ENCODE measurements around the gene HDAC10.

HDAC10 gene, protein sequence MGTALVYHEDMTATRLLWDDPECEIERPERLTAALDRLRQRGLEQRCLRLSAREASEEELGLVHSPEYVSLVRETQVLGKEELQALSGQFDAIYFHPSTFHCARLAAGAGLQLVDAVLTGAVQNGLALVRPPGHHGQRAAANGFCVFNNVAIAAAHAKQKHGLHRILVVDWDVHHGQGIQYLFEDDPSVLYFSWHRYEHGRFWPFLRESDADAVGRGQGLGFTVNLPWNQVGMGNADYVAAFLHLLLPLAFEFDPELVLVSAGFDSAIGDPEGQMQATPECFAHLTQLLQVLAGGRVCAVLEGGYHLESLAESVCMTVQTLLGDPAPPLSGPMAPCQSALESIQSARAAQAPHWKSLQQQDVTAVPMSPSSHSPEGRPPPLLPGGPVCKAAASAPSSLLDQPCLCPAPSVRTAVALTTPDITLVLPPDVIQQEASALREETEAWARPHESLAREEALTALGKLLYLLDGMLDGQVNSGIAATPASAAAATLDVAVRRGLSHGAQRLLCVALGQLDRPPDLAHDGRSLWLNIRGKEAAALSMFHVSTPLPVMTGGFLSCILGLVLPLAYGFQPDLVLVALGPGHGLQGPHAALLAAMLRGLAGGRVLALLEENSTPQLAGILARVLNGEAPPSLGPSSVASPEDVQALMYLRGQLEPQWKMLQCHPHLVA

DNA sequence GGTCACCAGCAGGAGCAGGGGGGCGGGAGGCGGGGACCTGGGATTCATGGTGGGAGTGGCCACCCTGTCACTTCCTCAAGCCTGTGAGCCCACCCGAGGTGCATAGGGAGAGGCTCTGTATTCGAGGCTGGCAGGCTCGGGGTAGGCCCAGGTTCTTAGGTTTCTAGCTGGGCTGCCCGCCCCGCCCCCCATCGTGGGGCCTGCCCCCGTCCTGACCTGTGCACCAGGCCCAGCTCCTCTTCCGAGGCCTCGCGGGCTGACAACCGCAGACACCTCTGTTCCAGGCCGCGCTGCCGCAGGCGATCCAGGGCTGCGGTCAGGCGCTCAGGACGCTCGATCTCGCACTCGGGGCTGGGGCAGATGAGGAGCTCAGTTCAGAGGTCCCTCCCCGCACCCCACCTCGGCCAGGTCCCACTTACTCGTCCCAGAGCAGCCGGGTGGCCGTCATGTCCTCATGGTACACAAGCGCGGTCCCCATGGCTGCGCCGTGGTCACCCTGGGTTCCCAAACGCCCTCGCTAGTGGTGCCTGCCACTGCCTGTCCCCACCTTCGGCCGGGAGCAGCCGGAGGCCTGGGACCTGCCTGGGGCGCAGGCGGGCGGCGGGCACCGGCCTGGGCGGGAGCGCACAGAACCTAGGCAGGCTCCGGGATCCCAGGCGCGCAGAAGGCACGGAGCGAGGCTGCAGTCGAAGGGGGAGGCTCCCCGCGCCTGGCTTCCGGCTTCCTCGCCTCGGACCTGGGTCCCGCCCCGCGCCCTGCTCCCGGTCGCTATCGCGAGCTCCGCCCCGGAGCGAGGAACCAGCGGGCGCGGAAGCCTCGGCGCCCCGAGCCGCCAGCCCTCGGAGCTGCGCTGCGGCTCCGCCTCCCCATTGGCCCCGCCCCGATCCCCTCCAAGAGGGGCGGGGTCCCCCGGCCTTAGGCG lies at the start of gene HDAC10:
TSS of gene HDAC10 (minus strand) at position 711 of the 922 bp plus-strand sequence. CDS start at position 478, 233 bp downstream.
- H3K4me3 ChIP-seq (ENCODE audit: control insufficient read depth, low read depth, low read length), result peak within 1 kb of the TSS; percentile 75
- DNase-seq (ENCODE audit: low read depth), result no peak
- TF ChIP-seq, protein P1, sequence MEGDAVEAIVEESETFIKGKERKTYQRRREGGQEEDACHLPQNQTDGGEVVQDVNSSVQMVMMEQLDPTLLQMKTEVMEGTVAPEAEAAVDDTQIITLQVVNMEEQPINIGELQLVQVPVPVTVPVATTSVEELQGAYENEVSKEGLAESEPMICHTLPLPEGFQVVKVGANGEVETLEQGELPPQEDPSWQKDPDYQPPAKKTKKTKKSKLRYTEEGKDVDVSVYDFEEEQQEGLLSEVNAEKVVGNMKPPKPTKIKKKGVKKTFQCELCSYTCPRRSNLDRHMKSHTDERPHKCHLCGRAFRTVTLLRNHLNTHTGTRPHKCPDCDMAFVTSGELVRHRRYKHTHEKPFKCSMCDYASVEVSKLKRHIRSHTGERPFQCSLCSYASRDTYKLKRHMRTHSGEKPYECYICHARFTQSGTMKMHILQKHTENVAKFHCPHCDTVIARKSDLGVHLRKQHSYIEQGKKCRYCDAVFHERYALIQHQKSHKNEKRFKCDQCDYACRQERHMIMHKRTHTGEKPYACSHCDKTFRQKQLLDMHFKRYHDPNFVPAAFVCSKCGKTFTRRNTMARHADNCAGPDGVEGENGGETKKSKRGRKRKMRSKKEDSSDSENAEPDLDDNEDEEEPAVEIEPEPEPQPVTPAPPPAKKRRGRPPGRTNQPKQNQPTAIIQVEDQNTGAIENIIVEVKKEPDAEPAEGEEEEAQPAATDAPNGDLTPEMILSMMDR (IDR thresholded peaks at IDR 0.05; ENCODE audit: control insufficient read depth, insufficient read depth, low read depth, low read length, missing control alignments), result no peak

DNA sequence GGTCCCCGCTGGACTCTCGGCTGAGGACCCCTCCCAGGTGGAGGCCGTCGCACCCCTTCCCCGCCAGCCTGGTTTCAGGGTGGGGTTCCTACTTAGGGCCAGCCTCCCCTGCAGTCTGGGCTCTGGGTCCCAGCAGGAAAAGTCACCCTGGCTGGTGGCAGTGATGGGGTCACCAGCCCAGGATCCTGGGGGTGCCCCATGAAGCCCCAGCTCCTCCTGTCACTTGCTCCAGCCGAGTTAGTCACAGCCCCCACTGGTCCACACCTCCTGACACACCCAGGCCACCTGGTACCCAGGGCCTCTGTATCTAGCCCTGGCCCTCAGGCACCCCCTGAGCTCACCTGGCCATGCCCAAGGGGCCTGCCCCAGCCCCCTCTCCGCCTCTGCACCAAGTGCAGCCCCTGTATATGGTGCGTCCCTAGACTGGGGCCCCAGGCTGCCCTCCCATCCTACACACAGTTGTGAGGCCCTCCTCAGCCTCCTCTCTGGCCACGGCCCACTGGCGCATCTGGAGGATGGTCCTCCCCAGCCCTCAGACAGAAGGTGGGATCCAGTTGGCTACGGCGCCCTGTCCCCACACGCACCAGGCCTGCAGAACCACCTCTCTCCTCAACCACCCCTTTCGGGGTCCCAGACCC lies 49.7 kb upstream of the HDAC10 start:
- no peak for DNase-seq (ENCODE audit: low read depth)
- TF ChIP-seq, protein P1 (IDR thresholded peaks at IDR 0.05; ENCODE audit: control insufficient read depth, insufficient read depth, low read depth, low read length, missing control alignments), result no peak
- no peak overlapping the region for H3K4me3 ChIP-seq (ENCODE audit: control insufficient read depth, low read depth, low read length)

DNA sequence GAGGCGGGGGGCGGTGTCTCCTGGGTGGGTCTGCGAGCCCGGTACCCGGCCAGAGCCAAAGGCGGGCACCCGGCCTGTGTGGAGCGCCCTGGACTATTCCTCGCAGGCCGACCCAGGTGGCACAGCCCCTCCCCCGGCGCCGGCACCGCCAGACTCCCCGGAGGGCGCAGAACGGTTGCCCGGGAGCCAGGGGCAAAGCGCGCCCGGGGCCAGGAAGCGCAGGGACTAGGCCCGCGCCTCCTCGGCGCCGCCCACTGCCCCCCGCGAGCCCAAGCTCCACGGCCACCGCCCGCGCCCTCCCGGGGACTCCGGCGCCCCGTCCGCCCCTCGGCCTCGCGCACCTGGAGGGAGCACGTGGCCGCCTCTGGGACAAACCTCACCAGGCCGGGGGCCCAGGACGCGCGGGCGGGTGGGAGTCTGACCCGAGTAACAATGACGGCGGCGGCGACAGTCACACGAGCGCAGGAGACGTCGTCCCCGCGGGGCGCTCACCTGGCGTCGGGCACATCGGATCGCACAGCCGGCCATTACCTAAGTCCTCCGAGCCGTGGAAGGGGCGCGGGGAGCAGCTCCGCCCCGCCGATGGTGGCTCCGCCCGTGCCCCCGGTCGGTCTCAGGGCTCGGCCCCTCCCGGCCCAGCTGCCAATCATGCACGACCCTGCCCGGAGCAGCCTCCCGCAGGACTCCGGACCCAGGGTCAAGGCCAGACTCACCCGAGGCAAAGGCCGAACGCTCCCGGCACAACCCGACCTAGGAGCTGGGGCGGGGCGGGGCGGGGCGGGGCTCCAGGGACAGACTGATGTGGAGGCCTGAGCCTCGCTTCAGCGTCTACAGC lies 48.9 kb upstream of the HDAC10 start:
- H3K4me3 ChIP-seq (ENCODE audit: control insufficient read depth, low read depth, low read length), result no peak overlapping the region; the same call in 1 of the 2 replicates
- TF ChIP-seq, protein P1 (IDR thresholded peaks at IDR 0.05; ENCODE audit: control insufficient read depth, insufficient read depth, low read depth, low read length, missing control alignments), result no peak
- DNase-seq (ENCODE audit: low read depth), result no peak

DNA sequence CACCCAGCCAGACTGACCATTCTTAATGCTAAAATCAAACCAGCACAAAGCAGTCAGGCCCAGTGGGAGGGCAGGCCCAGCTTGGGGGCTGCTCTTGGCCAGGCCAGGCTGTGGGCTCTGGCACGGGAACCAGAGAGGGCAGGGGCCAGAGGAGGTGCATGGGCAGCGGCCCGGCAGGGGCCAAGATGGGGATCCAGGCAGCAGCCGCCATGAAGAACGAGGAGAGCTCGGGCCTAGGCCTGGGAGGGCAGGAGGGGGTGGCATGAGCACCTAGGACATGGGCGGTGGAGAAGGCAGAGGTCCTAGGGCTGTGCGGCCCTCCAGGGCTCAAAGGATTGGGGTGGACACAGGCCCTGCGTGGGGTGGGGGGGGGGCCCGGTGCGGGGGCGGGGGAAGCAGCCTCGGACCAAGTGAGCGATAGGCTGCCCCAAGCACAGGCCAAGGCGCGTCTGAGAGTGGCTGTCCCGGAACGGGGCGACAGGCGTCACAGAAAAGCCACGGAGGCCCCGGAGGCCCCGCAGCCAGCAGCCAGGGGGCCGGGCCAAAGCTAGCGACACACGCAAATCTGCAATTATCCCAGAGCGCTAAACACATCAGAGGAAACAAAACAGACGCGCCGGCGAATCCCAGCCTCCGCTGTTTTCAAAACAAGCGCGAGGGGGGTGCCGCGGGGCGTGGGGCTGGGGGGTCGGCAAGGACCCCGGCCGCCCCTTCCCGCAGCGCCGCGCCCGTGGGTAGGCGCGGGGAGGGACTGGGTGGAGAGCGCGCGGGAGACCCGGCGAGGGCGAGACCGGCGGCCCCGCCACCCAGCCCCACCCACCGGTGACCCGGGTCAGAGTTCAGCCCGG lies 48.1 kb upstream of the HDAC10 start:
- DNase-seq (ENCODE audit: low read depth), result no peak
- H3K4me3 ChIP-seq (ENCODE audit: control insufficient read depth, low read depth, low read length), result no peak overlapping the region; the same call in 1 of the 2 replicates
- TF ChIP-seq, protein P1 (IDR thresholded peaks at IDR 0.05; ENCODE audit: control insufficient read depth, insufficient read depth, low read depth, low read length, missing control alignments), result no peak

DNA sequence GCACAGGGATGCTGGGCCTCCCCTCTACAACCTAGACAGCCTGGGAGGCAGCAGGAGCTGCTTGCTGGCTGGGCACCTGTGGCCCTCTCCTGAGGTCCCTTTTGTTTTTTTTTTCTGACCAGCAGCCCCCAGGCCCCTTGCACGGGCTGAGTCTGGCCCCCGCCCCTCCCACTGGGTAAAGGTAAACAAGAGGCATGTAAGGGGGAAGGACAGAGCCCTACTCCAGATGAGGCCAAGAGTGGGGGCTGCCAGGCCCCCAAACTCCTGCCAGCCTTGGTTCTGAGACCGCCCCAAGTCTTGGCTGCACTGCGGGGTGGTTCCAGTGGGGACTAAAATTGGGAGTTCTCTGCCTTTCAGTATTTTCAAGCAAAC lies 47.2 kb upstream of the HDAC10 start:
- no peak for DNase-seq (ENCODE audit: low read depth)
- H3K4me3 ChIP-seq (ENCODE audit: control insufficient read depth, low read depth, low read length), result no peak overlapping the region
- TF ChIP-seq, protein P1 (IDR thresholded peaks at IDR 0.05; ENCODE audit: control insufficient read depth, insufficient read depth, low read depth, low read length, missing control alignments), result no peak

Measured in AG09309 (cell line).